NCI-H345 (cell line): ENCODE measurements around the gene OR51A4.
"Not testable (repeated sequence)": the region's sequence is repeated elsewhere in the genome, so short reads cannot be mapped to it uniquely, and the experiment has no call there.

Experiments used
- DNase-seq: peaks from one replicate; lab custom pipeline; 2025; lab: John Stamatoyannopoulos, UW

The OR51A4 gene, protein sequence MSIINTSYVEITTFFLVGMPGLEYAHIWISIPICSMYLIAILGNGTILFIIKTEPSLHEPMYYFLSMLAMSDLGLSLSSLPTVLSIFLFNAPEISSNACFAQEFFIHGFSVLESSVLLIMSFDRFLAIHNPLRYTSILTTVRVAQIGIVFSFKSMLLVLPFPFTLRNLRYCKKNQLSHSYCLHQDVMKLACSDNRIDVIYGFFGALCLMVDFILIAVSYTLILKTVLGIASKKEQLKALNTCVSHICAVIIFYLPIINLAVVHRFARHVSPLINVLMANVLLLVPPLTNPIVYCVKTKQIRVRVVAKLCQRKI

DNA sequence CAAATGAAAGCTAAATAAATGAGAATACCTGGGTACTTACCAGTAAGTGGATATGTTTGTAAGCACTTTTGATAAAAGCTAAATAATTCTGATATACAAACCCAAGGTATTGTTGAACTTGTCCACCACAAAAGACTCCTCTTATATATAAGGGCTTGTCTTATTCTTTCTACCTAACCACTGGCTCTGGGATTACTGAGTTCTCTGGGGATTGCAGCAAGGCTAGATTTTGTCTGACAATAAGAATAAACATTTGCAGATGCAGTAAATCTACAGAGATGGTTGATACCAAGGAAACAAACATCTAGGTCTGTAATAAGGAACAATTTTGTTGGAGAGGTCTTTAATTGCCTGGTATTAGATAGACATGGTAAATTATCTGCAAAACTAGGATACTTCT lies at the start of gene OR51A4:
Gene OR51A4 (minus strand): TSS at position 101 of the 400 bp plus-strand sequence. CDS start 505 bp downstream, outside the sequence.
- no peak for DNase-seq

DNA sequence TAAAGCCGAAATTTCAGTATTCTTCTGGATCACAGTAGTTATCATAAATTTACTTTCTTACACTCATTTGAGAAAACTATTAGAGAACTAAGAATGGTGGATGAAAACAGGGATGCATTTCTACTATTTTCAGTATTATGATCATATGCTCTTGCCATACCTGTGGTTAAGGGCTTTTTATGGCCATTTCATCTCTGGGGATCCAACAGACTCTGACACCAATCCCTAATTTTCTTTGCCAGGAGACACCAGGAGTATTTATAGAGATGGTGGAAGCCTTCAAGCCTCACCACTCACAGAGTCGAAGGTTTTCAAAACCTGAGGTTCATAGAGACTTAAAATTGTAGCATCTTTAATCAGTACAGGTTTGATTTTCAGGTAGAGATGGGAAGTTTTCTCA lies 47.1 kb upstream of the OR51A4 start, which contains the start of gene OR51L1:
Gene OR51L1 (plus strand): TSS at position 301 of the 400 bp plus-strand sequence. CDS start 4,132 bp downstream, outside the sequence.
- DNase-seq: no peak

DNA sequence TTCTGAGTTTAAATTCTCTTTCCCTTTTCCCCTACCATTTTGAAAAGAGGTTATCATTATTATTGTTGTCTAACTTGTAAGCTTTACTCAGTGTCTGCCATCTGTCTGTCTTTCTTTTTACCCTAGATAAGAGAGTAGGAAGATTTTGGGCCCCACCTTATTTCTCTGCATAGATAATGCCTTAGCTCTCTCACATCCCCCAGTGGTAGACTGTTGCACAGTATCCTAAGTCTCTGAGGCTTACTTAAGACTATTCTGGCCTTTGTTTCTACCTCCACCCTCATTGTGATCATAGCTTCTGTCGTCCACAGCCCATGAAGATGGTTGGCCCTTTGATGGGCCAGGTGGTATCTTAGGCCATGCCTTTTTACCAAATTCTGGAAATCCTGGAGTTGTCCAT lies 43.7 kb upstream of the OR51A4 start:
- no peak for DNase-seq

GRCh38 chr11:4983841-4984240 lies 36.4 kb upstream of the OR51A4 start:
- DNase-seq: no peak

DNA sequence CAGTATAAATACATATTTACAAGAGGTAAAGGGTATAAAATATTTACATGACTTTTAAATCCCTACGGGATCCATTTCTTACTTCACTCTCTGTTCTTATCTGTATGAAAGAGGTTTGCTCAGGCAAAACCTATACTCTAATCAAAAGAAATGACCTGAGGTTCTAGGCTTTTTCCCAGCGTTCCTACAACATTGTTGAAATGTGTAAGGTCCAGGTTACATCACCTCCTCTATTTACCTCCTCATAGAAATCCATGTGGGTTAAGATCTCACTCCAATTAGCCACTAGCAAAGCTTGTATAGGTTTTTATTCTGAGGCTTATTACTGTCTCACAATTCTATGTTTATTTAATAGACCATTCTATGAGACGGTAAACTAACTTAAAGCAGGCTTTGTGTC lies 35.3 kb upstream of the OR51A4 start:
- DNase-seq: no peak

- no peak for DNase-seq
Measured at GRCh38 chr11:4979036-4979435, 31.6 kb upstream of the OR51A4 start.

- DNase-seq: no peak
Measured at GRCh38 chr11:4975436-4975835, 28.0 kb upstream of the OR51A4 start.

GRCh38 chr11:4962816-4963215 lies 15.4 kb upstream of the OR51A4 start:
- no peak for DNase-seq

DNA sequence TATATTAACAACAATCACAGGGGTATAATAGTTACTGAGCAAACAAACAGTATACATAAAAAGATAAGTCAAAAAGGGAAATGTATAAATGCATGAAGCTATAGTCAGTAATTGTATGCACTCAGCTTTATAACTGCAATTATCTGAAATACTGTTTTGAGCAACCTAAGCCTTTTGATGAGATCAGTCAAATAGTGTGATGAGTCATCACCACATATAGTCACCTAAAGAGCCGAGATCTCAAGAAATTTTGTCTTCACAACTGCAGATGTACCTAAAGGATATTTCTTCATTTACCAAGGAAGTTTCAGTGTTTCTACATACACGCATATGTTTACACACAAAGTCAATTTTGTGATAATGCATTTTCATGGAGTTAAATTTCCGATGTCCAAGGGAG lies 13.5 kb upstream of the OR51A4 start:
- no peak for DNase-seq

DNA sequence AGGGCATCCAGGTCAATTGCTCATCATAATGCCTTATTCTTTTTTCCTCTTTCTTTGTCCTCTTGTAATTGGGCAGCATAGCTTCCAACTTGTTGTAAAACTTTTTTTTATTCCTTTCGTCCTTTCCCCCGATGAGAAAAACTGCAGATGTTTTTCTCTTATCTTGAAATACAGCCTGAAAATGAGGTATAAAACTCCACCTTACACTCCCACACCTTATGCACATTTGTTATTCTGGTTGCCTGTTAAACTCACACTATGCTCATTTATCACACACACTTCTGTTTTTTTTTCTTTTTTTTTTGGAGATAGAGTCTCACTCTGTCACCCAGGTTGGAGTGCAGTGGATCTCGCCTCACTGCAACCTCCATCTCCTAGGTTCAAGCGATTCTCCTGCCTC lies 10.0 kb upstream of the OR51A4 start:
- DNase-seq: no peak

DNA sequence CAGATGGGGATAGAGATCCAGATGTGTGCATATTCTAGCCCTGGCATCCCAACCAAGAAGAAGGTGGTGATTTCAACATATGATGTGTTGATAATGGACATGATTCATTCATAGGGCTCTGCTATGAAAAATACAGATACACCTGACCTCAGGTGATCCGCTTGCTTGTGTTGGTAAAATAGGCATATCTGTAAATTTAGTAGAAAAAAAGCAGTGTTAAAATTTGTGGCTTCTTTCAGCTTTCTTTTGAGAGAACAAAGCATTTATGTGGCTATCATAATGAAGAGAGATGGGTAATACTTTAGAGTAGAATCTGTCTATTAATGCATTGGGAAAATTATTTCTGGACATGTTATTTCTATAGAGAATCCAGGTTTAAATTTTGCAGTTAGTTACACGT lies 8.2 kb upstream of the OR51A4 start, which contains the start of gene OR51A2:
Gene OR51A2 (minus strand): TSS at position 101 of the 400 bp plus-strand sequence. CDS start 0 bp downstream, at position 101.
- not testable (repeated sequence) for DNase-seq

DNA sequence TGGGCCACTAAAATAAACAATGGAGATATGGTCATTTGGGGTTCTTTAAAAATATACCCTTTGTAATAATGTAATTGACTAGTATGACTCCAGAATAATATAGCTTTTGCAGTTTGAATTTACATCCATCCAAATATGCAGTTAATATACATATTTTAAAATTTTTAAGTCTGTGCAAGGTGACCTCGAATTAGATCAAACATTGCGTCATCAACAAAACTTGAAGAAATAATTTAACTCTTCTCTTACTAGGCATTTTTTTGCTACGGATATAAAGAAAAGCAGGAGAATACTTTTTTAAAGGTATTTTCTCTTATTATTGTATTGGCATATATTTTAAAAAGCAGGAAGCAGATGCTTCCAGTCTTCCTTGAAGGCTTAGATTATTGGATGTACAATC lies 10.7 kb downstream of the OR51A4 start:
- no peak for DNase-seq

- DNase-seq: no peak
Measured at GRCh38 chr11:4932751-4933150, 14.7 kb downstream of the OR51A4 start.

- DNase-seq: no peak
Measured at GRCh38 chr11:4926608-4927007, 20.8 kb downstream of the OR51A4 start.

DNA sequence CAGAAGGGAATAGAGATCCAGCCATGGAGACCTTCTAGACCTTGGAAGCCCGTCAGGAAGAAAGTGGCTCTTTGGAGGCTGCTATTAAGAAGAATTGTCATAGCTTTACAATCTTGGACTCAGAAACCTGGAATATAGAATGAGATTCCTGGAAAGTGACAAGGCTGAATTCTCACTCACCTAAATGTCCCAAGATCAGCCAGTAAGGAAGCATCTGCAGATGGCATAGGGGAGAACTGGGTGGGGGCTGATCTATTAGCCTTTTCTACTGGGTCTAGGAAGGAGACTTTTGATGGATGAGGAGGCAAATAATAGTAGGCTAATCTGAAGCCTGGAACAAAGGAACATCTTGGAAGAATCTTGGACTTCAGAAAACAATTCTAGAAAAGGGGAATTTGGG lies 23.2 kb downstream of the OR51A4 start, which contains the start of gene OR51G1:
Gene OR51G1 (minus strand): TSS at position 101 of the 400 bp plus-strand sequence. CDS start 0 bp downstream, at position 101.
- DNase-seq: no peak

GRCh38 chr11:4922304-4922703 lies 25.1 kb downstream of the OR51A4 start:
- no peak for DNase-seq

DNA sequence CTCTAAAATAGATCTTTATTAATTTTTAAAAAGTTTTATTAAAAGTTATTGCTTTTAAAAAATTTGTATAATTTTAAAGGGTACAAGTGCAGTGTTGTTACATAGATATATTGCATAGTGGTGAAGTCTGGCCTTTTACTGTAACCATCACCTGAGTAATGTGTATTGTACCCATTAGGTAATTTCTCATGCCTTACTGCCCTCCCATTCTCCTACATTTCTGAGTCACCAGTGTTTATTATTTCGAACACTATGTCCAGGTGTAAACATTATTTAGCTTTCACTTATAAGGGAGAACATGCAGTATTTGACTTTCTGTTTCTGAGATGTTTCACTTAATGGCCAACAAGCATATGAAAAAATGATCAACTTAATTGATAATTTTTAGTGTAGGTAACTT lies 25.6 kb downstream of the OR51A4 start:
- no peak for DNase-seq

DNA sequence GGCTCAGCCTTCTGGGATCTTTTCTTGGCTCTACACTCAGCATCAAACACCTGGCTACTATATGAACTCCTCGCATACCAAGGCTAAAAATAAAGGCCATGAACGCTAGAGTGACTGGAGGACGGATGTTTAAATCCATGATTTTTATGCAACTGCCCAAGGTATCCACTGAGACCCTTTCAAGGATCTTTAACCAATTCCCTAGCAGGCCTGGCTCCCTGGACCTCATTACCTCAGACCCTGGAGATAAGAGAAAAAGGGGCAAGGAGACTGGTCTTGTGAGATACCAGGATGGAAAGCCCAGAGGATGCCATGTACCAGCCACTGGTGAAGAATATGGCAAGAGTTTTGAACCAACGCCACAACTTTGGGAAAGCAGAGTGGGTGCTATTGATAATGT lies 28.2 kb downstream of the OR51A4 start, which contains the start of gene OR51G2:
Gene OR51G2 (minus strand): TSS at position 101 of the 400 bp plus-strand sequence. CDS start 3,687 bp downstream, outside the sequence.
- no peak for DNase-seq

GRCh38 chr11:4916581-4916980 lies 30.8 kb downstream of the OR51A4 start:
- DNase-seq: no peak

DNA sequence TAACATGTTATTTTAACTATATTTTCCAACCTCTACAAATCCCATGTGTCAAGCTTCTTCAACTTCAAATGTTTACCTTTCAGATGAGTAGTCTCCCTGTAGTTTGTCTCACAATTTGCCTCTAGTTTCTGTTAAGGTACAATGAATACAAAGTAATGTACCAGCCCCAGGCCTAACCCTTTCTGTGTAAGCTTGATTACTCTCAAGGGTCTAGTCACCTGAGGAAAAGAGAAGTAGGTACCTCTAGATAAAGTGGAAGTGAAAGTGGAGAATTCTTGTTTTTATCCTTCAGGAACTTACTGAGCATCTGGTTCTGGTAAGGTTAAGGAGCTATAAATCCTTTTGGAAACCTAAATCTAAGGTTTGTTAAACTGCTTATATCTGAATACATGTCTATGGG lies 43.9 kb downstream of the OR51A4 start, which contains the start of gene OR51A7:
Gene OR51A7 (plus strand): TSS at position 300 of the 400 bp plus-strand sequence. CDS start 3,587 bp downstream, outside the sequence.
- DNase-seq: no peak
